Thyroid gland (tissue), 4 donors: ENCODE results near the gene LTB4R.

Experiments
- POLR2A ChIP-seq, 2 donors: fragments of 450-650 bp; IDR thresholded peaks; one replicate each; pipeline ENCODE4 v1.6.1; 2017; ENCODE audit warnings: antibody characterized with exemption in 2 of 2, mild to moderate bottlenecking in 2 of 2, moderate library complexity in 1 of 2
- TF ChIP-seq, protein P1 (sequence below), 6 experiments: fragments of 200-600 bp in 3 of 6; fragments of 450-650 bp in 3 of 6; sonication (generic) in 3 of 6; IDR thresholded peaks; one replicate each; pipeline ENCODE4 v1.5.1; 2016 to 2019; ENCODE audit warnings: antibody characterized with exemption in 6 of 6, mild to moderate bottlenecking in 2 of 6, inconsistent platforms in 1 of 6, moderate library complexity in 1 of 6

DNA sequence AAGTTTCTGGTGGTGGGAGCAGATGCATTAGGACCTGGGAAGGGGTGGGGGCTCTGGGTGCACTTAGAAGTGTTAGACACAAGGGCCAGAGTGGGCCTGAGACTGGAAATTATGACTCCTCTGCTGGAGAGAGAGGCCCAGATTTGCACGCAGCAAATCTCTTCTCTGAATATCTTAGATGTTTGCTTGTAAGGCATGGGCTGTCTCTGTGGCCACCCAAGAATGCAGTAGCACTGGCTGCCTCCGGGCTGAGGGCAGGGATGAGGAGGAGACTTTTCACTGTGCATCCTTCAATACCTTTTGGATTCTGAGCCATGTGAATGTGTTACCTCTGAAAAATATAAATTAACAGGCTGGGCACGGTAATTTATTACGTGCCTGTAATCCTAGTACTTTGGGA is 26.0 kb upstream of the LTB4R start:
- TF ChIP-seq, protein P1, sequence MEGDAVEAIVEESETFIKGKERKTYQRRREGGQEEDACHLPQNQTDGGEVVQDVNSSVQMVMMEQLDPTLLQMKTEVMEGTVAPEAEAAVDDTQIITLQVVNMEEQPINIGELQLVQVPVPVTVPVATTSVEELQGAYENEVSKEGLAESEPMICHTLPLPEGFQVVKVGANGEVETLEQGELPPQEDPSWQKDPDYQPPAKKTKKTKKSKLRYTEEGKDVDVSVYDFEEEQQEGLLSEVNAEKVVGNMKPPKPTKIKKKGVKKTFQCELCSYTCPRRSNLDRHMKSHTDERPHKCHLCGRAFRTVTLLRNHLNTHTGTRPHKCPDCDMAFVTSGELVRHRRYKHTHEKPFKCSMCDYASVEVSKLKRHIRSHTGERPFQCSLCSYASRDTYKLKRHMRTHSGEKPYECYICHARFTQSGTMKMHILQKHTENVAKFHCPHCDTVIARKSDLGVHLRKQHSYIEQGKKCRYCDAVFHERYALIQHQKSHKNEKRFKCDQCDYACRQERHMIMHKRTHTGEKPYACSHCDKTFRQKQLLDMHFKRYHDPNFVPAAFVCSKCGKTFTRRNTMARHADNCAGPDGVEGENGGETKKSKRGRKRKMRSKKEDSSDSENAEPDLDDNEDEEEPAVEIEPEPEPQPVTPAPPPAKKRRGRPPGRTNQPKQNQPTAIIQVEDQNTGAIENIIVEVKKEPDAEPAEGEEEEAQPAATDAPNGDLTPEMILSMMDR (IDR thresholded peaks at IDR 0.05), result no peak
- no peak for TF ChIP-seq POLR2A (IDR thresholded peaks at IDR 0.05)
